HepG2 (cell line): ENCODE data around the gene YIPF4. TPM values are rescaled to one million over a fixed set of nuclear protein-coding genes. Genes with fewer than 3 reads are reported as not detected.

Experiments used
- HOXA3 ChIP-seq: sonication (generic); formaldehyde crosslinking; IDR thresholded peaks from 2 replicates; pipeline ENCODE4 v1.5.0; 2020; ENCODE audit warnings: missing genetic modification reagents
- NONO ChIP-seq, 2 experiments: fragments of 450-650 bp in 1 of 2; sonication (generic) in 1 of 2; formaldehyde crosslinking in 1 of 2; IDR thresholded peaks in 1 of 2; conservative IDR thresholded peaks in 1 of 2; 2 replicates each; pipeline versions ENCODE4 v1.6.1 to v1.8.0; 2017 to 2022; ENCODE audit warnings: mild to moderate bottlenecking in 1 of 2, missing genetic modification reagents in 1 of 2, moderate library complexity in 1 of 2
- NPAS2 ChIP-seq: sonication (generic); formaldehyde crosslinking; IDR thresholded peaks from 2 replicates; pipeline ENCODE4 v1.8.0; 2022; ENCODE audit warnings: mild to moderate bottlenecking, missing genetic modification reagents, borderline replicate concordance
- RBFOX2 ChIP-seq: fragments of 200-400 bp; formaldehyde crosslinking; IDR thresholded peaks from 2 replicates; pipeline ENCODE4 v1.6.1; 2017; ENCODE audit warnings: low read depth, mild to moderate bottlenecking, low read length
- RFX1 ChIP-seq: fragments of 450-650 bp; IDR thresholded peaks from 2 replicates; pipeline ENCODE4 v1.6.1; 2017
- ZBTB43 ChIP-seq: sonication (generic); formaldehyde crosslinking; conservative IDR thresholded peaks from 2 replicates; pipeline ENCODE4 v1.4.0; 2020; ENCODE audit warnings: missing genetic modification reagents
- ZNF20 ChIP-seq: sonication (generic); formaldehyde crosslinking; IDR thresholded peaks from 2 replicates; pipeline ENCODE4 v1.4.0; 2020; ENCODE audit warnings: mild to moderate bottlenecking, moderate library complexity, missing genetic modification reagents
- ZNF251 ChIP-seq: sonication (generic); formaldehyde crosslinking; IDR thresholded peaks from 2 replicates; pipeline ENCODE4 v1.9.0; 2021; ENCODE audit warnings: mild to moderate bottlenecking, missing genetic modification reagents
- ZNF335 ChIP-seq: sonication (generic); formaldehyde crosslinking; IDR thresholded peaks from 2 replicates; pipeline ENCODE4 v1.4.0; 2020; ENCODE audit warnings: missing genetic modification reagents
- ZNF660 ChIP-seq: sonication (generic); formaldehyde crosslinking; IDR thresholded peaks from 2 replicates; pipeline ENCODE4 v1.5.1; 2020; ENCODE audit warnings: mild to moderate bottlenecking, low read depth, missing genetic modification reagents, borderline replicate concordance
- ZNF687 ChIP-seq: sonication (generic); formaldehyde crosslinking; IDR thresholded peaks from 2 replicates; pipeline ENCODE4 v1.5.1; 2020; ENCODE audit warnings: mild to moderate bottlenecking, missing genetic modification reagents, moderate library complexity
- ZNF766 ChIP-seq: sonication (generic); formaldehyde crosslinking; IDR thresholded peaks from 2 replicates; pipeline ENCODE4 v1.5.0; 2020; ENCODE audit warnings: missing genetic modification reagents, borderline replicate concordance
- ZNF773 ChIP-seq: sonication (generic); formaldehyde crosslinking; IDR thresholded peaks from 2 replicates; pipeline ENCODE4 v1.4.0; 2020; ENCODE audit warnings: missing genetic modification reagents, borderline replicate concordance
- polyA plus RNA-seq, 8 experiments: library from polyadenylated mRNA; depleted of rRNA in 3 of 8; stranded (reverse) in 7 of 8; unstranded in 1 of 8; fragments of >200 nt; fragmentation: Illumina TruSeq in 4 of 8; extraction: Trizol in 4 of 8; gene quantifications; 2 replicates each; pipeline versions ENCODE4 v1.2.1 to v1.2.3, GENCODE V29; 2011 to 2016; ENCODE audit warnings: low read depth in 4 of 8, missing spikeins in 1 of 8, mixed read lengths in 1 of 8; ENCODE audit not compliant: insufficient read depth in 1 of 8
- total RNA-seq, 5 experiments: library from RNA; depleted of rRNA; stranded (reverse); fragments of >200 nt; fragmentation: Illumina TruSeq; extraction: Trizol; gene quantifications; 2 replicates each; pipeline ENCODE4 v1.2.3, GENCODE V29; 2016; ENCODE audit warnings: low read depth in 1 of 5
- TF ChIP-seq, protein P1 (sequence below): sonication (generic); formaldehyde crosslinking; IDR thresholded peaks from 2 replicates; pipeline ENCODE4 v1.4.0; 2020; ENCODE audit warnings: mild to moderate bottlenecking, missing genetic modification reagents

YIPF4 gene
- total and polyA plus RNA-seq, 2 of the 13 experiments (the other 11 are each of a cell fraction or from before 2014, with no cell fraction given): 19.0 to 43.9 TPM

DNA sequence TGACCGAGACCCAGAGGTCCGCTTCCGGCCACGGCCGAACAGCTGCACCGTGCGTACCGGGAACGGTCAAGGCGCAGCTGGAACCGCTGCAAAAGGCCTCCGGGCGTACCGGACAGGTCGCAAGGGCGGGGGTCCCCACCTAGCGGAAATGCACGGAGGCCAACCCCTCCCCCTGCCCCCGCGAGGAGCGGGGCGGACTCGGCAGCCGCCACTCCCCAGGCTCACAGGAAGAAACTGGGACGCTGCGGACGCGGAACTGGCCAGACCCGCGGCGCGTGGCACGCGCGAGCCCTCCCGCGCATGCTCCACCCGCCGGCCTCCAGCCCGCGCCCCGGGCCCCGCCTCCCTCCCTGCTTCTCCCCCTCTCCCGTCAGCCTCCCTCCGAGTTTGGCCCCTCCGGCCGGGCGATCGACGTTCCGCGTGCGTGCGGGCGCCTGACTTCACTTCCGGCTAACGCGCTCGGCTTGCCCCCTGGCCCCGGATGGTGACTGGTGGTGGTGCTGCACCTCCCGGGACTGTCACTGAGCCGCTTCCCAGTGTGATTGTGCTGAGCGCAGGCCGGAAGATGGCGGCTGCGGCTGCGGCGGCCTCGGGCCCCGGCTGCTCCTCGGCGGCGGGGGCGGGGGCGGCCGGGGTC is 79.1 kb downstream of the YIPF4 start, which contains the start of gene BIRC6 (continued):
- peak; percentile 99 for TF ChIP-seq ZNF687
- TF ChIP-seq ZNF335 (CRISPR knock-in tag): peak; percentile 58; the same call in 1 of the 2 replicates
- no peak for TF ChIP-seq RFX1
- peak; percentile 93 for TF ChIP-seq HOXA3
- peak; percentile 93; the same call in 1 of the 2 replicates for TF ChIP-seq ZNF20 (CRISPR knock-in tag)
- TF ChIP-seq ZNF660: no peak
- TF ChIP-seq ZNF773 (CRISPR knock-in tag): peak; percentile 71
- TF ChIP-seq, protein P1, sequence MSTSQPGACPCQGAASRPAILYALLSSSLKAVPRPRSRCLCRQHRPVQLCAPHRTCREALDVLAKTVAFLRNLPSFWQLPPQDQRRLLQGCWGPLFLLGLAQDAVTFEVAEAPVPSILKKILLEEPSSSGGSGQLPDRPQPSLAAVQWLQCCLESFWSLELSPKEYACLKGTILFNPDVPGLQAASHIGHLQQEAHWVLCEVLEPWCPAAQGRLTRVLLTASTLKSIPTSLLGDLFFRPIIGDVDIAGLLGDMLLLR: peak; percentile 97
- no peak; the same call in 1 of the 2 replicates for TF ChIP-seq ZBTB43 (CRISPR knock-in tag)
- no peak for TF ChIP-seq NPAS2 (CRISPR knock-in tag)
- TF ChIP-seq NONO (IDR thresholded peaks at IDR 0.05): no peak
- peak; percentile 99 for TF ChIP-seq NONO (CRISPR knock-in tag; conservative IDR thresholded peaks at IDR 0.05)
- TF ChIP-seq ZNF766 (CRISPR knock-in tag): peak; percentile 65; the same call in 1 of the 2 replicates
- peak; percentile 98 for TF ChIP-seq RBFOX2
- TF ChIP-seq ZNF251 (CRISPR knock-in tag): no peak
